Hypothalamus (tissue), 51 donors: ENCODE data around the gene BABAM1.
"Not testable (repeated sequence)": the region's sequence is repeated elsewhere in the genome, so short reads cannot be mapped to it uniquely, and the experiment has no call there.

Experiments
- DNase-seq, 51 donors: peaks; one replicate each; lab custom pipeline; 2025; lab: John Stamatoyannopoulos, UW

BABAM1 gene

GRCh38 chr19:17264641-17264979, 2.6 kb upstream of the BABAM1 start, which contains the start of gene USHBP1:
USHBP1 (minus strand) TSS chr19:17264745; CDS start chr19:17264299, 446 bp downstream.
- DNase-seq = no peak

DNA sequence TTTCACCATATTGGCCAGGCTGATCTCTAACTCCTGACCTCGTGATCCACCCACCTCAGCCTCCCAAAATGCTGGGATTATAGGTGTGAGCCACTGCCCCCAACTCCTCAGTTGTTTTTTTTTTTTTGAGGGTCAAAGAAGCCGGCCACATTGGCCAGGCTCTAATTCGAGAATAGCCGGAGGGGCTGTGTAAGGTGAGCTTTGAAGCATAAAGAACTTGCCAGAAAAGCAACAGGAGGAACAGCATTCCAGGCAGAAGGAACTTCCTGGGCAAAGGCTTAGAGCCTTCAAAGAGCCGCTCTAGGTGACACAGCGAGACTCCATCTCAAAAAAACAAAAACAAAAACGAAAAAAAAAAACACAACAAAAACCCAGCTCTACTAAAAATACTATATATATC, 1.2 kb upstream of the BABAM1 start:
- DNase-seq = no peak

DNA sequence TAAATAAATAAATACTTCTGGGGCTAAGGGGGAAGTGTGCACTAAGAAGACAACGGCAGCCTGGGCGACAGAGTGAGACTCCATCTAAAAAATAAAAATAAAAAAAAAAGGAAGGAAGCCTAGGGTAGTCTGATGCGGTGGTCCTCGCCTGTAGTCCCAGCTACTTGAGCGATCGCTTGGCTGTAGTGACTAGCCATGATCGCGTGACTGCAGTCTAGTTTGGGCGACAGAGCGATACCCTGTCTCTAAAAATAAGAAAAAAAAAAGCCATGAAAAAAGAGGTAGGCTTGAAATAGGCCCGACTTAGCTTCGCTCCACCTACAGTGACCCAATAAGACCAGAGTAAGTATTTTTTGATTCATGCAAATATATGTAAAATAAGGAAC, 661 bp upstream of the BABAM1 start:
- DNase-seq = peak in 3 of 51 donors; percentile 29 to 44 (median 38)

DNA sequence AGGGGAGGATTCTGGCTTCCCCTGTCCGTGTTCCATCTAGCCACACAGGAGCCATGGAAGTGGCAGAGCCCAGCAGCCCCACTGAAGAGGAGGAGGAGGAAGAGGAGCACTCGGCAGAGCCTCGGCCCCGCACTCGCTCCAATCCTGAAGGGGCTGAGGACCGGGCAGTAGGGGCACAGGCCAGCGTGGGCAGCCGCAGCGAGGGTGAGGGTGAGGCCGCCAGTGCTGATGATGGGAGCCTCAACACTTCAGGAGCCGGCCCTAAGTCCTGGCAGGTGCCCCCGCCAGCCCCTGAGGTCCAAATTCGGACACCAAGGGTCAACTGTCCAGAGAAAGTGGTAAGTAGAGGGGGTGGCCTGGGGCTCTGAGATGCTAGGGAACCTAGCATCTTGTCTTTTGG, 1.5 kb downstream of the BABAM1 start:
- no peak for DNase-seq

DNA sequence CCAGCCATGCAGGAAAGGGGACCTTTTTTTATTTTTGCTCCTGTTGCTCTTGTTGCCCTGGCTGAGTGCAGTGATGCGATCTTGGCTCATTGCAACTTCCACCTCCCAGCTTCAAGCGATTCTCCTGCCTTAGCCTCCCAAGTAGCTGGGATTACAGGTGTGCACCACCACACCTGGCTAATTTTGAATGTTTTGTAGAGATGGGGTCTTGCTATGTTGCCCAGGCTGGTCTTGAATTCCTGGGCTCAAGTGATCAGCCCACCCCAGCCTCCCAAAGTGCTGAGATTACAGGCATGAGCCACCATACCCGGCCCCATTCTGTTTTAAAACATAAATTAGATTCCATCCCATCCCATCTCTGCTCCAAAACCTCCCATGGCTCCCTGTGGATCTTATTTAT, 7.6 kb downstream of the BABAM1 start:
- DNase-seq = not testable (repeated sequence)

DNA sequence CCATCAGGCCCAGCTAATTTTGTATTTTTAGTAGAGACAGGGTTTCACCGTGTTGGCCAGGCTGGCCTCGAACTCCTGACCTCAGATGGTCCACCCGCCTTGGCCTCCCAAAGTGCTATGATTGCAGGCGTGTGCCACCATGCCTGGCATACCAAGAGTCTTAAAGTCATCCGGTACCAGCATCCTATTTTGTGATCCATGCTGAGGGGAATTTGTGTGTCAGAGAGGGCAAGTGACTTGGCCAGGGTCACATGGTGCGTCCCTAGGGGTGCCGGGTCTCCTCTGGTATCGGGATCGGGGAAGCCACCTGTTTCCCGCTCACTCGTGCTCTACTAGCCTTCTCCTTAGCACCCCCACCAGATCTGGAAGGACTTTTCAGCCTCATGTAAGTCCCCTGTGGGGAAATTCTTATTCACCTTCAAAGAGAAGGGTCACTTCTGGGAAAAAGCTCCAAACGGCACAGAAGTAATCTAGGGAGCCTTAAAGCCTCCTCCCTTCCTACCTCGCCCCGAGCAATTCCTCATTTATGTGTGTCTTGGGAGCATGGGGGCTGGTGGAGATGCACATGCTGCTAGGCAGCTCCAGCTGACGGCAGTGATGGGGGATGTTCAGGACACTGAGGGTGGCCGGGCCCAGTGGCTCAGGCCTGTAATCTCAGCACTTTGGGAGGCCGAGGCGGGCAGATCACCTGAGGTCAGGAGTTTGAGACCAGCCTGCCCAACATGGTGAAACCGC, 8.4 kb downstream of the BABAM1 start:
- no peak for DNase-seq

- no peak for DNase-seq
Measured at GRCh38 chr19:17279436-17279835, 12.2 kb downstream of the BABAM1 start.

GRCh38 chr19:17281391-17282304, 14.4 kb downstream of the BABAM1 start, which contains the start of gene ANKLE1:
ANKLE1 (plus strand) TSS chr19:17281901; CDS start chr19:17281921, 20 bp downstream.
- DNase-seq = peak in 20 of 51 donors; percentile 1 to 43 (median 14)

DNA sequence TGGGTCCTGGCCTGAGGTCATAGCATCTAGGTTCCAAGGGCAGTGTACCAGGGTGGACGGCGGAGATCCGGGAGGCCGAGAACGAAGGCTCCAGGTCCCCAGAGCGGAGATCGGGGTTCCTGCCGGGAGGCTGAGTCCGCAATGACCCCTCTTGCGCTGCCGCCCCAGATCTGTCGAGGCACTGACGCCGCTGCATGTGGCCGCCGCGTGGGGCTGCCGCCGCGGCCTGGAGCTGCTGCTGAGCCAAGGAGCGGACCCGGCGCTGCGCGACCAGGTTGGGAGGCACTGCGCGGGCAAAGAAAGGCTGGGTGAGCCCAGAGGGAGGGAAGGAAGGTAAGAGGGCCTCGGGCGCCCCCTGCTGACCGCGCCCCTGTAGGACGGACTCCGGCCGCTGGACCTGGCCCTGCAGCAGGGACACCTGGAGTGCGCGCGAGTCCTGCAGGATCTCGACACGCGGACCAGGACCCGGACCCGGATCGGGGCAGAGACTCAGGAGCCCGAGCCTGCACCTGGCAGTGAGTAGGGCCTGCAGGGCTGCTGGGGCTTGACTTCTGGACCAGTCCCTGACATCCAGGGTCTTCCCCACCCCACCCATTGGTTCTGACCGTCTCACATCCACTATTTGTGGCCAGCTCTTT, 15.4 kb downstream of the BABAM1 start:
- DNase-seq = peak in 45 of 51 donors; percentile 17 to 84 (median 47)

DNA sequence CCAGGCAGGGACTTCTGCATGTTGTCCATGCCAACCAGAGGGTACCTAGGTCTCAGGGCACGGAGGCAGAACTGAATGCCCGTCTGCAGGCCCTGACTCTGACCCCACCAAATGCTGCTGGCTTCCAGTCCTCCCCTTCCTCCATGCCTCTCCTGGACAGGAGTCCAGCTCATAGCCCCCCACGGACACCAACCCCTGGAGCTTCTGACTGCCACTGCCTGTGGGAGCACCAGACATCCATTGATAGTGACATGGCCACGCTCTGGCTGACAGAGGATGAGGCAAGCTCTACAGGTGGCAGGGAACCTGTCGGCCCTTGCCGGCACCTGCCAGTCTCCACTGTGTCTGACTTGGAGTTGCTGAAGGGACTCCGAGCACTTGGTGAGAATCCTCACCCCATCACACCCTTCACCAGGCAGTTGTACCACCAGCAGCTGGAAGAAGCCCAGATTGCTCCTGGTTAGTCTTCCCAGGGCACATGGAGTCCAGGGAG, 16.3 kb downstream of the BABAM1 start:
- no peak for DNase-seq

DNA sequence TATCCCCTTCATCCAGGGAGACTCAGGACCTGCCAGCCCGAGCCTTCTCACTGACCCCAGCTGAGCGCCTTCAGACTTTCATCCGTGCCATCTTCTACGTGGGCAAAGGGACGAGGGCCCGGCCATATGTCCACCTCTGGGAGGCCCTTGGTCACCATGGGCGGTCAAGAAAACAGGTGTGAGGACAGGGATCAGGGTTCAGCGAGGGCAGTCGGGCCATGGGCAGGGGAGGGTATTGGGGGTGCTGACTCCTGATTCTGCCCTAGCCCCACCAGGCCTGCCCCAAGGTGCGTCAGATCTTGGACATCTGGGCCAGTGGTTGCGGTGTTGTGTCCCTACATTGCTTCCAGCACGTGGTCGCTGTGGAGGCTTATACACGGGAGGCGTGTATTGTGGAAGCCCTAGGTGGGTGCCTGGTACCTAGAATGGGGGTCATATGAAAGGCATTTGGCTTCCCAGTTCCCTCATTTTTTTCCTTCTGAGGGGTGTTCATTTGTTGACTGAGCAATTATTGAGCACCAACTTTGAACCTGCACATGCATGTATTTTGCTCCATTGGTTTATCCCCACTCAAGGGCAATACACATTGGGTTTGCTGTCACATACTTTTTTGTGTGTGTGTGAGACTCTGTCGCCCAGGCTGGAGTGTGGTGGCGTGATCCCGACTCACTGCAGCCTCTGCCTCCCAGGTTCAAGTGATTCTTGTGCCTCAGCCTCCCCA, 18.3 kb downstream of the BABAM1 start:
- DNase-seq = no peak

- no peak for DNase-seq
Measured at GRCh38 chr19:17286263-17286662, 19.0 kb downstream of the BABAM1 start.

DNA sequence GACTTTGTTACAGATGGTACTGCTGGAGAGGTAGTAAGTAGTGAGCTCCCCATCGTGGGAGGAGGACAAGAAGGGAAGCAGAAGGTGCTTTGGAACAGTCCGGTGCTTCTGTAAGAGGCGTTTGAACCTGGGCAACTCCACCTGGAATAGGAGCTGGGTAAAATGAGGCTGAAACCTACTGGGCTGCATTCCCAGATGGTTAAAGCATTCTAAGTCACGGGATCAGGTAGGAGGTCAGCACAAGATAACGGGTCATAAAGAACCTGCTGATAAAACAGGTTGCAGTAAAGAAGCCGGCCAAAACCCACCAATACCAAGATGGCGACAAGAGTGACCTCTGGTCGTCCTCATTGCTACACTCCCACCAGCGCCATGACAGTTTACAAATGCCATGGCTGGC, 19.5 kb downstream of the BABAM1 start:
- no peak for DNase-seq

- peak in 31 of 51 donors; percentile 3 to 59 (median 26) for DNase-seq
Measured at GRCh38 chr19:17289489-17289888, 22.2 kb downstream of the BABAM1 start.

DNA sequence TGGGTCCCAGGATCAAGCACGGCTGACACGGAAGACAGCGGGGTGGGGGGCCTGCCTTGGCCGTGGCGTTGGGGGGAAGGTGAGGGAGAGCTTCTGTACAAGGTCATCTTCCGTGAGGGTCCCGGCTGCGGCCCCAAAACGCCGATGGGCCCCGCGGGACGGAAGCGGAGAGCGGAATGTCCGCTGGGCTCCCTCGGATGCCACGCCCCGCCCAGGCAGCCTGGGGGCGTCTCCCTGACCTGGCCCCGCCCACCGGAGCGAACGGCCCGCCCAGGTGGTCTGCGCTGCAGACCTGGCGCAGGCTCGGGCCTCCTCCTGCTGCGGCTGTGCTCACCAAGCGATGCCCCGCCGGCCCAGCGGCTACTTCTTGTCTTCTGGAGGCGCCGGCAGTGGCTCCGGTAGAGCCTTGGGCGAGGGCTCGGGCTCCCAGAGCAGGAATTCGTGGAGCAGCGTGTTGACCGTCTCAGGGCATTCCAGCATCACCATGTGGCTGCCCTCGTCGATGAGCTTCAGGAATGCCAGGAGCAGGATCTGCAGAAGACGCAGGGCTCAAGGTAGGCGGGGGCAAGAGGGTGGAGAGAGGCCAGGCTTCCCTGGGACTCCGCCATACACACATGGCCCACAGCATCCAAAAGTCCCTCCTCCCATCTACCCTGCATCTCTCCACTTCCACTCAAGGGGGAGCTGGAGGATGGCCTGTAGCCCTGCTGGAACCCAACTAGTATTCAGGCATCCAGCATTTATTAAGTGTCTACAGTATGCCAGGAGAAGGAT, 25.2 kb downstream of the BABAM1 start:
- DNase-seq = peak in 25 of 51 donors; percentile 1 to 45 (median 19)

- DNase-seq = no peak
Measured at GRCh38 chr19:17293605-17294004, 26.4 kb downstream of the BABAM1 start.

DNA sequence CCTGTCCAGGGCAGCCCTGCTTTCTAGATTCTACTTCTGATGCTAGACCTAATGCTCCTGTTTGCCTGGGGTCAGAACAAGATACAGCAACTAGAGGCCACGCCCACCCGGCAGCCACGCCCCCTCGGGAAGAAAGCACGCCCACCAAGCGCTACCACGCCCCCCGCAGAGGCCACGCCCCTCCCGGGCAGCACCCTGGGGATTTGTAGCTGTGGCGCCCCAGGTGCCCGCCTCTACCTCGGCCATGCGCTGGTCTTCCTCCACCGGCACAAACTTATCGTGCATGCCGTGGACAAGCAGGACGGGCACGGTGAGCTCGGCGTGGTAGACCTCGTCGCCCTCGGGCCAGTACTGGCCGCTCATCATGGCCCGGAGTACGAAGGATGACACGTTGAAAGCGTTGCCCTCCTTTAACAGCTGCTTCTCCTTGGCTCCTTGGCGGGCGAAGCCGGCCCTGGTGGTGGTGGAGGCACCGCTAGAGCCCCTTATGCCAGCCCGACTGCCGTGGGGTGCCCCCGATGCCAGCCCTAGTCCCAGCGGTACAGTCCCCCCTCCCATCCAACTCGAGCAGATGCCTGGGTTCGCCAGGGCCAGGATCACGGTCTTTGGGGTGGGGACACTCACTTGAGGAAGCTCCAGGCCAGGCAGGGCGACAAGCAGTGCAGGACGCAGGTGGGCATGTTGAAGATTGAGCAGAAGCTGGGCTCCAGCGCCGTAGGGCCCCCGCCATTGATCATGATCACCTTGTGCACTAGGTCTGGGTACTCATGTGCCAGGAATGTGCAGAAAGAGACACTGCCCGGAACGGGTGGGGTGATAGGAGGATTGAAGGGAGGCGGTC, 27.0 kb downstream of the BABAM1 start:
- no peak for DNase-seq

DNA sequence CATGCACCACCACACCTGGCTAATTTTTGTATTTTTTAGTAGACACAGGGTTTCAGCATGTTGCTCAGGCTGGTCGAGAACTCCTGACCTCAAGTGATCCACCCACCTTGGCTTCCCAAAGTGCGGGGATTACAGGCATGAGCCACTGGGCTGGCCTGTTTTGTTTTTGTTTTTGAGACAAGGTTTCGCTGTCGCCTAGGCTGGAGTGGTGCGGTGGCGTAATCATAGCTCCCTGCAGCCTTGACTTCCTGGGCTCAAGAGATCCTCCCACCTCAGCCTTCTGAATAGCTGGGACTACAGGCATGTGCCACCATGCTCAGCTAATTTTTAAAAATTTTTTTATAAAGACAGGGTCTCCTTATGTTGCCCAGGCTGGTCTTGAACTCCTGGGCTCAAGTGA, 28.3 kb downstream of the BABAM1 start:
- DNase-seq = not testable (repeated sequence)

GRCh38 chr19:17296273-17296672, 29.0 kb downstream of the BABAM1 start:
- no peak for DNase-seq
